Measurements from ENCODE around the gene KRTAP9-1.

DNA sequence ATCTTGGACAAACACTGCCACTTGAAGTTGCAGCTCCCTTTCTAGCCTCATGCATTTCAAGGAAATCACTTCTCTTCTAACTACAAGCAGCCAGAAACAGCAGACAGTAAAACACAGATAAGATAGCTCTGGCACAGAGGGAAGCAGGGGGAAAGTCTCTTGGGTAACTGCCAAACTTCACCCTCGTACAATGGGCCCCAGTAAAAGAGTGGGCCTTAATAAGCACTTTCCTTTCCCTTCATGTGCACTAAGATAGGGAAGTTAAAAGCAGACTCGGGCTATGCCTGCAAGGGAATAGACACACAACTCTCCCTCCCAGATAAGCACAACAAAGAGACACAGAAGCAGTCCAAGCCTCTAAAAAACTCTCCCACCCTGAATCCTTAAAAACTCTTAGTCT, 35.8 kb upstream of the KRTAP9-1 start:
- TF ChIP-seq CTCF (IDR thresholded peaks at IDR 0.05; ENCODE audit: extremely low read depth in 1 of 2, insufficient read depth in 1 of 2, low read depth in 1 of 2, low read length in 2 of 2), result no peak
- TF ChIP-seq MAX (IDR thresholded peaks at IDR 0.05; ENCODE audit: insufficient read depth, insufficient read length), result no peak
- TF ChIP-seq POLR2A (IDR thresholded peaks at IDR 0.05; ENCODE audit: low read depth, low read length), result no peak
- TF ChIP-seq MYC (IDR thresholded peaks at IDR 0.05; ENCODE audit: low read depth, low read length), result no peak
- no peak for TF ChIP-seq EZH2 (IDR thresholded peaks at IDR 0.05; ENCODE audit: borderline replicate concordance, low read depth, low read length, severe bottlenecking)
- no peak for TF ChIP-seq POLR2AphosphoS5 (IDR thresholded peaks at IDR 0.05; ENCODE audit: insufficient read depth, low read depth, low read length)
- no peak for TF ChIP-seq JUN (IDR thresholded peaks at IDR 0.05; ENCODE audit: borderline replicate concordance, insufficient read depth, insufficient read length, low read depth)
- TF ChIP-seq GATA2 (IDR thresholded peaks at IDR 0.05; ENCODE audit: insufficient read depth, insufficient read length, low read depth, low read length), result no peak

Measured in endothelial cell of umbilical vein (primary cell).